SK-N-SH (cell line): ENCODE measurements around the gene OSBPL8.

Source experiments
- CTCF ChIP-seq: fragments of 200-600 bp; sonication (generic); IDR thresholded peaks from 2 replicates; pipeline ENCODE4 v1.6.1; 2017; ENCODE audit warnings: antibody characterized with exemption, mild to moderate bottlenecking, moderate library complexity
- GABPA ChIP-seq: IDR thresholded peaks from 2 replicates; pipeline ENCODE4 v1.4.0; 2012; ENCODE audit warnings: low read depth, mild to moderate bottlenecking
- JUND ChIP-seq: IDR thresholded peaks from 2 replicates; pipeline ENCODE4 v1.4.0; 2012
- RFX5 ChIP-seq: IDR thresholded peaks from 2 replicates; pipeline ENCODE4 v1.6.1; 2012; ENCODE audit warnings: mild to moderate bottlenecking, improper control_type of control experiment, low read length
- RXRA ChIP-seq: IDR thresholded peaks from 2 replicates; pipeline ENCODE4 v1.4.0; 2012; ENCODE audit warnings: low read depth, mild to moderate bottlenecking, borderline replicate concordance
- TAF1 ChIP-seq: IDR thresholded peaks from 2 replicates; pipeline ENCODE4 v1.6.1; 2012; ENCODE audit warnings: low read depth, mild to moderate bottlenecking, low read length, moderate library complexity, borderline replicate concordance
- TCF12 ChIP-seq: IDR thresholded peaks from 2 replicates; pipeline ENCODE4 v1.4.0; 2012

GRCh38 chr12:76384560-76384959, 175.0 kb downstream of the OSBPL8 start:
- TF ChIP-seq CTCF (no peak), RFX5 (no peak), TCF12 (no peak), TAF1 (no peak), RXRA (no peak), GABPA (no peak), JUND (no peak)
